ENCODE data around the gene LTBP1. TPM values are rescaled to one million over a fixed set of nuclear protein-coding genes. Genes with fewer than 3 reads are reported as not detected.

LTBP1 gene
- total and polyA plus RNA-seq, 2 experiments from 2014 or later: 15.7 to 49.8 TPM

DNA sequence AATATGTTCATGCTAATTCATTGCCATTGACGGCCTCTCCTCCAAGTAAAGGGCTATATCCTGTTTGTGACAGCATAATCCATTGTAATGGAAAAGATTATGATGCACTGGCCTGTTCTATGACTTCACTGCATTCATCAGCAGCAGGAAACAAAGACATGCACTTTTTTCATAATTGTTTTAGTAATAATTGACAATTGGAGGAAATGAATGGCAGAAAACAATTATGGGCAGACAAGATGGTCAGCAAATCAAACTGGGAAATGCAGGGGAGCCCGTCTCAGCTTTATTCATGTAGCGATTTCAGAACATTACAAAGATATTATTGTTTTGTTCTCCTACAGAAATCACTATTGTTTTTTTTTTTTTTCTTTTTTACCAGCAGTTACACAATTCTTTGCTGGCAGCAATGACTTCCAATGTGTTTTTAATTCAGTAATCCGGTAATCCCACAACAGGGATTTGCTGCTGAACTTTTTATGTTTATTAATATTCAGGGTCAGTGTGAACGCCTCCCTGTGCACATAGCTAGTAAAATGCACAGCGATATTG lies 495.9 kb downstream of the LTBP1 start:
- no peak overlapping the region for H3K4me3 Mint-ChIP-seq
- TF ChIP-seq, protein P1, sequence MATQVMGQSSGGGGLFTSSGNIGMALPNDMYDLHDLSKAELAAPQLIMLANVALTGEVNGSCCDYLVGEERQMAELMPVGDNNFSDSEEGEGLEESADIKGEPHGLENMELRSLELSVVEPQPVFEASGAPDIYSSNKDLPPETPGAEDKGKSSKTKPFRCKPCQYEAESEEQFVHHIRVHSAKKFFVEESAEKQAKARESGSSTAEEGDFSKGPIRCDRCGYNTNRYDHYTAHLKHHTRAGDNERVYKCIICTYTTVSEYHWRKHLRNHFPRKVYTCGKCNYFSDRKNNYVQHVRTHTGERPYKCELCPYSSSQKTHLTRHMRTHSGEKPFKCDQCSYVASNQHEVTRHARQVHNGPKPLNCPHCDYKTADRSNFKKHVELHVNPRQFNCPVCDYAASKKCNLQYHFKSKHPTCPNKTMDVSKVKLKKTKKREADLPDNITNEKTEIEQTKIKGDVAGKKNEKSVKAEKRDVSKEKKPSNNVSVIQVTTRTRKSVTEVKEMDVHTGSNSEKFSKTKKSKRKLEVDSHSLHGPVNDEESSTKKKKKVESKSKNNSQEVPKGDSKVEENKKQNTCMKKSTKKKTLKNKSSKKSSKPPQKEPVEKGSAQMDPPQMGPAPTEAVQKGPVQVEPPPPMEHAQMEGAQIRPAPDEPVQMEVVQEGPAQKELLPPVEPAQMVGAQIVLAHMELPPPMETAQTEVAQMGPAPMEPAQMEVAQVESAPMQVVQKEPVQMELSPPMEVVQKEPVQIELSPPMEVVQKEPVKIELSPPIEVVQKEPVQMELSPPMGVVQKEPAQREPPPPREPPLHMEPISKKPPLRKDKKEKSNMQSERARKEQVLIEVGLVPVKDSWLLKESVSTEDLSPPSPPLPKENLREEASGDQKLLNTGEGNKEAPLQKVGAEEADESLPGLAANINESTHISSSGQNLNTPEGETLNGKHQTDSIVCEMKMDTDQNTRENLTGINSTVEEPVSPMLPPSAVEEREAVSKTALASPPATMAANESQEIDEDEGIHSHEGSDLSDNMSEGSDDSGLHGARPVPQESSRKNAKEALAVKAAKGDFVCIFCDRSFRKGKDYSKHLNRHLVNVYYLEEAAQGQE (IDR thresholded peaks at IDR 0.05; ENCODE audit: unreplicated experiment): no peak
- TF ChIP-seq POLR2AphosphoS5 (IDR thresholded peaks at IDR 0.05; ENCODE audit: low read depth) (no peak), NANOG (IDR thresholded peaks at IDR 0.05; ENCODE audit: borderline replicate concordance) (no peak), CREB1 (CRISPR knock-in tag; IDR thresholded peaks at IDR 0.05; ENCODE audit: low read depth) (no peak), EZH2phosphoT487 (IDR thresholded peaks at IDR 0.05; ENCODE audit: unreplicated experiment) (no peak), EZH2 (IDR thresholded peaks at IDR 0.05; ENCODE audit: low read depth, unreplicated experiment) (no peak), ZNF114 (CRISPR knock-in tag; IDR thresholded peaks at IDR 0.05) (no peak), STAT1 (IDR thresholded peaks at IDR 0.05; ENCODE audit: unreplicated experiment) (no peak), JUNB (IDR thresholded peaks at IDR 0.05; ENCODE audit: unreplicated experiment) (no peak)
- TF ChIP-seq, protein P2, sequence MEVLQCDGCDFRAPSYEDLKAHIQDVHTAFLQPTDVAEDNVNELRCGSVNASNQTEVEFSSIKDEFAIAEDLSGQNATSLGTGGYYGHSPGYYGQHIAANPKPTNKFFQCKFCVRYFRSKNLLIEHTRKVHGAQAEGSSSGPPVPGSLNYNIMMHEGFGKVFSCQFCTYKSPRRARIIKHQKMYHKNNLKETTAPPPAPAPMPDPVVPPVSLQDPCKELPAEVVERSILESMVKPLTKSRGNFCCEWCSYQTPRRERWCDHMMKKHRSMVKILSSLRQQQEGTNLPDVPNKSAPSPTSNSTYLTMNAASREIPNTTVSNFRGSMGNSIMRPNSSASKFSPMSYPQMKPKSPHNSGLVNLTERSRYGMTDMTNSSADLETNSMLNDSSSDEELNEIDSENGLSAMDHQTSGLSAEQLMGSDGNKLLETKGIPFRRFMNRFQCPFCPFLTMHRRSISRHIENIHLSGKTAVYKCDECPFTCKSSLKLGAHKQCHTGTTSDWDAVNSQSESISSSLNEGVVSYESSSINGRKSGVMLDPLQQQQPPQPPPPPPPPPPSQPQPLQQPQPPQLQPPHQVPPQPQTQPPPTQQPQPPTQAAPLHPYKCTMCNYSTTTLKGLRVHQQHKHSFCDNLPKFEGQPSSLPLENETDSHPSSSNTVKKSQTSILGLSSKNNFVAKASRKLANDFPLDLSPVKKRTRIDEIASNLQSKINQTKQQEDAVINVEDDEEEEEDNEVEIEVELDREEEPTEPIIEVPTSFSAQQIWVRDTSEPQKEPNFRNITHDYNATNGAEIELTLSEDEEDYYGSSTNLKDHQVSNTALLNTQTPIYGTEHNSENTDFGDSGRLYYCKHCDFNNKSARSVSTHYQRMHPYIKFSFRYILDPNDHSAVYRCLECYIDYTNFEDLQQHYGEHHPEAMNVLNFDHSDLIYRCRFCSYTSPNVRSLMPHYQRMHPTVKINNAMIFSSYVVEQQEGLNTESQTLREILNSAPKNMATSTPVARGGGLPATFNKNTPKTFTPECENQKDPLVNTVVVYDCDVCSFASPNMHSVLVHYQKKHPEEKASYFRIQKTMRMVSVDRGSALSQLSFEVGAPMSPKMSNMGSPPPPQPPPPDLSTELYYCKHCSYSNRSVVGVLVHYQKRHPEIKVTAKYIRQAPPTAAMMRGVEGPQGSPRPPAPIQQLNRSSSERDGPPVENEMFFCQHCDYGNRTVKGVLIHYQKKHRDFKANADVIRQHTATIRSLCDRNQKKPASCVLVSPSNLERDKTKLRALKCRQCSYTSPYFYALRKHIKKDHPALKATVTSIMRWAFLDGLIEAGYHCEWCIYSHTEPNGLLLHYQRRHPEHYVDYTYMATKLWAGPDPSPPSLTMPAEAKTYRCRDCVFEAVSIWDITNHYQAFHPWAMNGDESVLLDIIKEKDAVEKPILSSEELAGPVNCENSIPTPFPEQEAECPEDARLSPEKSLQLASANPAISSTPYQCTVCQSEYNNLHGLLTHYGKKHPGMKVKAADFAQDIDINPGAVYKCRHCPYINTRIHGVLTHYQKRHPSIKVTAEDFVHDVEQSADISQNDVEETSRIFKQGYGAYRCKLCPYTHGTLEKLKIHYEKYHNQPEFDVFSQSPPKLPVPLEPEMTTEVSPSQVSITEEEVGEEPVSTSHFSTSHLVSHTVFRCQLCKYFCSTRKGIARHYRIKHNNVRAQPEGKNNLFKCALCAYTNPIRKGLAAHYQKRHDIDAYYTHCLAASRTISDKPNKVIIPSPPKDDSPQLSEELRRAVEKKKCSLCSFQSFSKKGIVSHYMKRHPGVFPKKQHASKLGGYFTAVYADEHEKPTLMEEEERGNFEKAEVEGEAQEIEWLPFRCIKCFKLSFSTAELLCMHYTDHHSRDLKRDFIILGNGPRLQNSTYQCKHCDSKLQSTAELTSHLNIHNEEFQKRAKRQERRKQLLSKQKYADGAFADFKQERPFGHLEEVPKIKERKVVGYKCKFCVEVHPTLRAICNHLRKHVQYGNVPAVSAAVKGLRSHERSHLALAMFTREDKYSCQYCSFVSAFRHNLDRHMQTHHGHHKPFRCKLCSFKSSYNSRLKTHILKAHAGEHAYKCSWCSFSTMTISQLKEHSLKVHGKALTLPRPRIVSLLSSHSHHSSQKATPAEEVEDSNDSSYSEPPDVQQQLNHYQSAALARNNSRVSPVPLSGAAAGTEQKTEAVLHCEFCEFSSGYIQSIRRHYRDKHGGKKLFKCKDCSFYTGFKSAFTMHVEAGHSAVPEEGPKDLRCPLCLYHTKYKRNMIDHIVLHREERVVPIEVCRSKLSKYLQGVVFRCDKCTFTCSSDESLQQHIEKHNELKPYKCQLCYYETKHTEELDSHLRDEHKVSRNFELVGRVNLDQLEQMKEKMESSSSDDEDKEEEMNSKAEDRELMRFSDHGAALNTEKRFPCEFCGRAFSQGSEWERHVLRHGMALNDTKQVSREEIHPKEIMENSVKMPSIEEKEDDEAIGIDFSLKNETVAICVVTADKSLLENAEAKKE (CRISPR knock-in tag; IDR thresholded peaks at IDR 0.05): no peak
- TF ChIP-seq, protein P3, sequence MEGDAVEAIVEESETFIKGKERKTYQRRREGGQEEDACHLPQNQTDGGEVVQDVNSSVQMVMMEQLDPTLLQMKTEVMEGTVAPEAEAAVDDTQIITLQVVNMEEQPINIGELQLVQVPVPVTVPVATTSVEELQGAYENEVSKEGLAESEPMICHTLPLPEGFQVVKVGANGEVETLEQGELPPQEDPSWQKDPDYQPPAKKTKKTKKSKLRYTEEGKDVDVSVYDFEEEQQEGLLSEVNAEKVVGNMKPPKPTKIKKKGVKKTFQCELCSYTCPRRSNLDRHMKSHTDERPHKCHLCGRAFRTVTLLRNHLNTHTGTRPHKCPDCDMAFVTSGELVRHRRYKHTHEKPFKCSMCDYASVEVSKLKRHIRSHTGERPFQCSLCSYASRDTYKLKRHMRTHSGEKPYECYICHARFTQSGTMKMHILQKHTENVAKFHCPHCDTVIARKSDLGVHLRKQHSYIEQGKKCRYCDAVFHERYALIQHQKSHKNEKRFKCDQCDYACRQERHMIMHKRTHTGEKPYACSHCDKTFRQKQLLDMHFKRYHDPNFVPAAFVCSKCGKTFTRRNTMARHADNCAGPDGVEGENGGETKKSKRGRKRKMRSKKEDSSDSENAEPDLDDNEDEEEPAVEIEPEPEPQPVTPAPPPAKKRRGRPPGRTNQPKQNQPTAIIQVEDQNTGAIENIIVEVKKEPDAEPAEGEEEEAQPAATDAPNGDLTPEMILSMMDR (conservative IDR thresholded peaks at IDR 0.05; ENCODE audit: low read depth in 2 of 2): no peak
- TF ChIP-seq, protein P4, sequence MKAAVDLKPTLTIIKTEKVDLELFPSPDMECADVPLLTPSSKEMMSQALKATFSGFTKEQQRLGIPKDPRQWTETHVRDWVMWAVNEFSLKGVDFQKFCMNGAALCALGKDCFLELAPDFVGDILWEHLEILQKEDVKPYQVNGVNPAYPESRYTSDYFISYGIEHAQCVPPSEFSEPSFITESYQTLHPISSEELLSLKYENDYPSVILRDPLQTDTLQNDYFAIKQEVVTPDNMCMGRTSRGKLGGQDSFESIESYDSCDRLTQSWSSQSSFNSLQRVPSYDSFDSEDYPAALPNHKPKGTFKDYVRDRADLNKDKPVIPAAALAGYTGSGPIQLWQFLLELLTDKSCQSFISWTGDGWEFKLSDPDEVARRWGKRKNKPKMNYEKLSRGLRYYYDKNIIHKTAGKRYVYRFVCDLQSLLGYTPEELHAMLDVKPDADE (IDR thresholded peaks at IDR 0.05): no peak
- H3K9me3 Mint-ChIP-seq: no peaks in the 10 kb centered on the region
- Histone ChIP-seq H3K4me3 (no peak overlapping the region), H3K27ac (ENCODE audit: low read depth) (no peak overlapping the region), H4K20me1 (replicated peaks; ENCODE audit: insufficient read depth) (no peaks in the 10 kb centered on the region), H3K4me1 (ENCODE audit: insufficient read depth) (0 out of 2 replicates have a peak, but pooled peaks cover 3% of the 10 kb centered on the region), H3K79me2 (replicated peaks; ENCODE audit: insufficient read depth) (no peaks in the 10 kb centered on the region), H3K9me2 (ENCODE audit: insufficient read depth) (no peaks in the 10 kb centered on the region), H2AFZ (no peak overlapping the region), H3F3A (replicated peaks; ENCODE audit: low read depth) (no peaks in the 10 kb centered on the region), H3K36me3 (ENCODE audit: insufficient read depth) (no peaks in the 10 kb centered on the region), H3K4me2 (no peak overlapping the region), H3K27me3 (ENCODE audit: insufficient read depth) (no peaks in the 10 kb centered on the region)
- no peak for ATAC-seq
- H3K27ac Mint-ChIP-seq: peak overlapping the region; percentile 15; the same call in 1 of the 2 replicates
- H3K36me3 Mint-ChIP-seq (ENCODE audit: low read depth): no peaks in the 10 kb centered on the region
- H3K4me1 Mint-ChIP-seq: peaks cover 6% of the 10 kb centered on the region
- H3K27me3 Mint-ChIP-seq (ENCODE audit: insufficient read depth, low read depth, poor library complexity): no peaks in the 10 kb centered on the region
- no peak for DNase-seq (ENCODE audit: low spot score)

All from GM23338 (cell line).